HFFc6 (cell line): Measurements from ENCODE around the gene KDM2B. TPM values are rescaled to one million over a fixed set of nuclear protein-coding genes. Genes with fewer than 3 reads are reported as not detected.

ENCODE experiments used
- DNase-seq: peaks from one replicate; pipeline ENCODE4 v3.0.0-alpha.2; 2018
- H3K27ac Mint-ChIP-seq: 2 replicates; pipeline ENCODE4 v1.8.0; 2020; ENCODE audit warnings: mild to moderate bottlenecking, mixed read lengths
- H3K27me3 Mint-ChIP-seq: 2 replicates; pipeline ENCODE4 v1.8.0; 2021; ENCODE audit warnings: mild to moderate bottlenecking, moderate library complexity, mixed read lengths; ENCODE audit not compliant: insufficient read depth
- H3K36me3 Mint-ChIP-seq: 2 replicates; pipeline ENCODE4 v1.8.0; 2021; ENCODE audit warnings: low read depth, mixed read lengths
- H3K4me1 Mint-ChIP-seq: 2 replicates; pipeline ENCODE4 v1.8.0; 2020; ENCODE audit warnings: low read depth, mixed read lengths
- H3K4me3 Mint-ChIP-seq: 2 replicates; pipeline ENCODE4 v1.8.0; 2020; ENCODE audit warnings: mild to moderate bottlenecking, moderate library complexity, mixed read lengths
- H3K9me3 Mint-ChIP-seq: 2 replicates; pipeline ENCODE4 v1.8.0; 2020; ENCODE audit warnings: mild to moderate bottlenecking, mixed read lengths
- CTCF ChIP-seq: fragments of 200-600 bp; sonication (generic); IDR thresholded peaks from 2 replicates; pipeline ENCODE4 v1.5.0; 2021; ENCODE audit warnings: antibody characterized with exemption, mild to moderate bottlenecking
- total RNA-seq, 6 experiments: library from RNA; stranded (reverse); fragmentation: NEBNext Ultra II Directional; extraction: Animal tissue kit (Norgen Biotek cat#: 25700); gene quantifications; 2 replicates in 1 of 6; 3 replicates in 5 of 6; pipeline ENCODE4 v1.2.3, GENCODE V29; 2021

KDM2B gene
- total RNA-seq, 6 experiments from 2014 or later = 15.4 to 24.0 (median 21.5) TPM

GRCh38 chr12:121565076-121565475, 15.7 kb downstream of the KDM2B start:
- H3K4me1 Mint-ChIP-seq = no peaks in the 10 kb centered on the region
- H3K4me3 Mint-ChIP-seq = no peak overlapping the region
- H3K9me3 Mint-ChIP-seq = no peaks in the 10 kb centered on the region
- no peak overlapping the region for H3K27ac Mint-ChIP-seq
- H3K27me3 Mint-ChIP-seq = no peaks in the 10 kb centered on the region; the same call in 1 of the 2 replicates
- no peak for TF ChIP-seq CTCF
- no peak for DNase-seq
- no peaks in the 10 kb centered on the region for H3K36me3 Mint-ChIP-seq

- no peak for DNase-seq
- Mint-ChIP-seq H3K4me3 (no peak overlapping the region), H3K4me1 (no peaks in the 10 kb centered on the region), H3K36me3 (no peaks in the 10 kb centered on the region), H3K27ac (no peak overlapping the region), H3K9me3 (no peaks in the 10 kb centered on the region), H3K27me3 (no peaks in the 10 kb centered on the region; the same call in 1 of the 2 replicates)
- no peak for TF ChIP-seq CTCF
Observed at GRCh38 chr12:121562488-121562887, 18.3 kb downstream of the KDM2B start.

- H3K27ac Mint-ChIP-seq = no peak overlapping the region
Observed at GRCh38 chr12:121561009-121561395, 19.8 kb downstream of the KDM2B start.

GRCh38 chr12:121560392-121561008, 20.3 kb downstream of the KDM2B start:
- H3K4me1 Mint-ChIP-seq = no peaks in the 10 kb centered on the region
- H3K36me3 Mint-ChIP-seq = no peaks in the 10 kb centered on the region
- DNase-seq = no peak
- no peak overlapping the region for H3K4me3 Mint-ChIP-seq
- no peak overlapping the region for H3K27ac Mint-ChIP-seq
- H3K9me3 Mint-ChIP-seq = no peaks in the 10 kb centered on the region
- no peak for TF ChIP-seq CTCF
- H3K27me3 Mint-ChIP-seq = no peaks in the 10 kb centered on the region

More at GRCh38 chr12:121561009-121561395, 19.8 kb downstream of the KDM2B start:
- no peaks in the 10 kb centered on the region for H3K9me3 Mint-ChIP-seq
- no peaks in the 10 kb centered on the region for H3K27me3 Mint-ChIP-seq
- no peaks in the 10 kb centered on the region for H3K36me3 Mint-ChIP-seq
- DNase-seq = no peak
- H3K4me3 Mint-ChIP-seq = no peak overlapping the region
- H3K4me1 Mint-ChIP-seq = no peaks in the 10 kb centered on the region
- TF ChIP-seq CTCF = no peak

- Mint-ChIP-seq H3K4me1 (peaks cover 6% of the 10 kb centered on the region), H3K36me3 (no peaks in the 10 kb centered on the region), H3K4me3 (no peak overlapping the region), H3K9me3 (no peaks in the 10 kb centered on the region), H3K27ac (no peak overlapping the region), H3K27me3 (peaks cover under 1% of the 10 kb centered on the region)
- DNase-seq = no peak
- TF ChIP-seq CTCF = no peak
Observed at GRCh38 chr12:121558956-121559355, 21.9 kb downstream of the KDM2B start.
